Panc1 (cell line): ENCODE measurements around the gene GBP5. TPM values are rescaled to one million over a fixed set of nuclear protein-coding genes. Genes with fewer than 3 reads are reported as not detected.

Source experiments
- ATAC-seq: fragments of 200-7000 bp; cut with Tn5 transposase; 2 replicates; pipeline ENCODE4 v1.9.1; 2020; ENCODE audit warnings: mild to moderate bottlenecking, moderate library complexity
- BruUV-seq: library from RNA; stranded (reverse); fragments of 400-500 nt; replicated peaks from 2 replicates; lab custom pipeline; 2021; lab: Mats Ljungman, UMichigan
- CTCF ChIA-PET: fragments of 300-600 bp; sonication (Branson Sonifier 250); formaldehyde crosslinking; loops from one replicate; lab custom pipeline; 2022; ENCODE audit warnings: antibody characterized with exemption; lab: Charles Lee
- POLR2A ChIA-PET: fragments of 300-600 bp; sonication (Branson Sonifier 250); formaldehyde crosslinking; loops from one replicate; lab custom pipeline; 2022; ENCODE audit warnings: antibody characterized with exemption; lab: Charles Lee
- DNase-seq: peaks from one replicate; pipeline ENCODE4 v3.0.0-alpha.2; 2010; ENCODE audit warnings: low read depth, low spot score
- H3K27ac ChIP-seq: 2 replicates; pipeline ENCODE4 v1.5.1; 2011; ENCODE audit warnings: mild to moderate bottlenecking, low read length, inconsistent platforms
- H3K27me3 ChIP-seq: fragments of 200-500 bp; sonication (Bioruptor generic); 2 replicates; pipeline ENCODE4 v1.6.0; 2014; ENCODE audit warnings: low read length, inconsistent platforms; ENCODE audit not compliant: control insufficient read depth, insufficient read depth
- H3K36me3 ChIP-seq: fragments of 200-500 bp; sonication (Bioruptor generic); 2 replicates; pipeline ENCODE4 v1.5.1; 2014; ENCODE audit warnings: inconsistent platforms, mild to moderate bottlenecking, low read length, moderate library complexity; ENCODE audit not compliant: control insufficient read depth, insufficient read depth
- H3K4me1 ChIP-seq: 2 replicates; pipeline ENCODE4 v1.5.1; 2011; ENCODE audit warnings: inconsistent platforms, mild to moderate bottlenecking, low read length, moderate library complexity; ENCODE audit not compliant: control insufficient read depth, insufficient read depth
- H3K4me3 ChIP-seq, 2 experiments: 2 replicates each; pipeline ENCODE4 v1.5.1; 2011 to 2012; ENCODE audit warnings: low read depth in 2 of 2, low read length in 2 of 2, mild to moderate bottlenecking in 2 of 2, inconsistent platforms in 1 of 2, moderate library complexity in 1 of 2
- H3K9me3 ChIP-seq: fragments of 200-500 bp; sonication (Bioruptor generic); 2 replicates; pipeline ENCODE4 v1.5.1; 2014; ENCODE audit warnings: low read depth, mild to moderate bottlenecking, inconsistent platforms, low read length, moderate library complexity; ENCODE audit not compliant: control insufficient read depth, insufficient read depth
- CTCF ChIP-seq: fragments of 450-650 bp; IDR thresholded peaks from 2 replicates; pipeline ENCODE4 v1.5.1; 2017; ENCODE audit warnings: mild to moderate bottlenecking
- POLR2AphosphoS5 ChIP-seq: IDR thresholded peaks from 2 replicates; pipeline ENCODE4 v1.6.1; 2012; ENCODE audit warnings: mild to moderate bottlenecking, low read depth, low read length, moderate library complexity
- REST ChIP-seq, 2 experiments: IDR thresholded peaks; 2 replicates each; pipeline ENCODE4 v1.6.1; 2011 to 2012; ENCODE audit warnings: low read depth in 2 of 2, control low read depth in 1 of 2, low read length in 1 of 2, mild to moderate bottlenecking in 1 of 2, moderate library complexity in 1 of 2; ENCODE audit not compliant: insufficient read depth in 1 of 2
- SIN3A ChIP-seq: IDR thresholded peaks from 2 replicates; pipeline ENCODE4 v1.6.1; 2012; ENCODE audit warnings: low read depth, mild to moderate bottlenecking, low read length, moderate library complexity, borderline replicate concordance; ENCODE audit not compliant: insufficient read depth
- TCF7L2 ChIP-seq: IDR thresholded peaks from 2 replicates; pipeline ENCODE4 v1.6.1; 2011; ENCODE audit warnings: mild to moderate bottlenecking, low read depth, low read length, inconsistent platforms
- in situ Hi-C: cut with HindIII; loops from 2 replicates; pipeline ENCODE4 v1.10.0; 2016; ENCODE audit warnings: low sequenced_read_pairs, low pct_unique_long_range_greater_than_20kb
- intact Hi-C: fragments of 100-400 bp; cut with micrococcal nuclease; formaldehyde crosslinking; loops from one replicate; pipeline ENCODE4 v1.10.0; 2022; ENCODE audit not compliant: unreplicated experiment
- total RNA-seq: library from RNA; stranded (reverse); gene quantifications from one replicate; pipeline ENCODE4 v1.2.1, GENCODE V29; 2021; ENCODE audit not compliant: unreplicated experiment

Gene GBP5
- total RNA-seq, 1 experiment from 2014 or later: 0.10 TPM

GRCh38 chr1:89311757-89312156 is 39.1 kb upstream of the GBP5 start:
- H3K27ac ChIP-seq: no peak overlapping the region
- no peaks in the 10 kb centered on the region for H3K9me3 ChIP-seq
- H3K4me1 ChIP-seq: no peaks in the 10 kb centered on the region
- ChIA-PET POLR2A (no interaction called here), CTCF (no interaction called here)
- in situ Hi-C loops: no loop called here
- TF ChIP-seq TCF7L2 (no peak), POLR2AphosphoS5 (no peak), CTCF (no peak), REST (IDR thresholded peaks at IDR 0.05; ENCODE audit: insufficient read depth in 1 of 2, low read depth in 2 of 2, low read length in 1 of 2) (no peak), SIN3A (no peak)
- H3K27me3 ChIP-seq: no peaks in the 10 kb centered on the region
- H3K4me3 ChIP-seq: no peak overlapping the region
- intact Hi-C loops: no loop called here
- BruUV-seq: no TSS peak
- ATAC-seq (no peak), DNase-seq (no peak)
- H3K36me3 ChIP-seq: no peaks in the 10 kb centered on the region

GRCh38 chr1:89310976-89311375 is 38.3 kb upstream of the GBP5 start:
- Histone ChIP-seq H3K27me3 (no peaks in the 10 kb centered on the region), H3K9me3 (no peaks in the 10 kb centered on the region), H3K4me1 (no peaks in the 10 kb centered on the region), H3K36me3 (no peaks in the 10 kb centered on the region), H3K4me3 (no peak overlapping the region), H3K27ac (no peak overlapping the region)
- in situ Hi-C loops (no loop called here), intact Hi-C loops (no loop called here)
- no peak for ATAC-seq
- TF ChIP-seq TCF7L2 (no peak), SIN3A (no peak), REST (IDR thresholded peaks at IDR 0.05; ENCODE audit: insufficient read depth in 1 of 2, low read depth in 2 of 2, low read length in 1 of 2) (no peak), CTCF (no peak), POLR2AphosphoS5 (no peak)
- CTCF ChIA-PET: no interaction called here
- DNase-seq: no peak
- BruUV-seq: no TSS peak
- POLR2A ChIA-PET: no interaction called here
